ENCODE measurements around the gene ADAT1.

GRCh38 chr16:75603241-75603640, 19.8 kb downstream of the ADAT1 start:
- TF ChIP-seq CTCF (IDR thresholded peaks at IDR 0.05): no peak
- TF ChIP-seq POLR2A (IDR thresholded peaks at IDR 0.05): no peak
